Liver (tissue), 9 donors: ENCODE results near the gene NBPF6. TPM values are rescaled to one million over a fixed set of nuclear protein-coding genes. Genes with fewer than 3 reads are reported as not detected.
"Not testable (repeated sequence)": the region's sequence is repeated elsewhere in the genome, so short reads cannot be mapped to it uniquely, and the experiment has no call there.

ENCODE experiments used
- DNase-seq: peaks from one replicate; pipeline ENCODE4 v3.0.0-alpha.2; 2017; ENCODE audit warnings: low spot score
- H3K27ac ChIP-seq, 2 donors: one replicate each; pipeline ENCODE4 v1.7.0; 2013; ENCODE audit warnings: inconsistent platforms in 2 of 2, low read length in 2 of 2, control low read depth in 1 of 2, low read depth in 1 of 2, mild to moderate bottlenecking in 1 of 2
- H3K27me3 ChIP-seq, 4 donors: one replicate each; pipeline versions ENCODE4 v1.6.1 to v1.7.0; 2013; ENCODE audit warnings: low read length in 3 of 4, inconsistent platforms in 1 of 4, mild to moderate bottlenecking in 1 of 4, moderate library complexity in 1 of 4; ENCODE audit not compliant: control insufficient read depth in 4 of 4, insufficient read depth in 4 of 4
- H3K36me3 ChIP-seq, 4 donors: one replicate each; pipeline versions ENCODE4 v1.6.1 to v1.7.0; 2013; ENCODE audit warnings: low read length in 3 of 4, mild to moderate bottlenecking in 3 of 4, low read depth in 1 of 4, moderate library complexity in 1 of 4; ENCODE audit not compliant: control insufficient read depth in 4 of 4, insufficient read depth in 3 of 4
- H3K4me1 ChIP-seq, 4 donors: one replicate each; pipeline versions ENCODE4 v1.6.1 to v1.7.0; 2013; ENCODE audit warnings: low read length in 3 of 4, mild to moderate bottlenecking in 3 of 4, moderate library complexity in 1 of 4; ENCODE audit not compliant: control insufficient read depth in 4 of 4, insufficient read depth in 4 of 4
- H3K4me3 ChIP-seq, 3 donors: one replicate each; pipeline versions ENCODE4 v1.6.1 to v1.7.0; 2013; ENCODE audit warnings: low read length in 3 of 3, control low read depth in 1 of 3, low read depth in 1 of 3, mild to moderate bottlenecking in 1 of 3
- H3K9ac ChIP-seq, 2 donors: one replicate each; pipeline ENCODE4 v1.7.0; 2013; ENCODE audit warnings: low read length in 2 of 2, mild to moderate bottlenecking in 2 of 2, moderate library complexity in 2 of 2, control low read depth in 1 of 2, low read depth in 1 of 2
- H3K9me3 ChIP-seq, 4 donors: one replicate each; pipeline versions ENCODE4 v1.6.1 to v1.7.0; 2013; ENCODE audit warnings: low read length in 3 of 4; ENCODE audit not compliant: control insufficient read depth in 4 of 4
- WGBS: extraction: QIAGEN DNeasy Blood & Tissue Kit; methylation state at CpG from one replicate; pipeline ENCODE4 v1.1.7; 2013; 5-methylcytosine and 5-hydroxymethylcytosine counted together
- polyA plus RNA-seq, 2 donors: library from polyadenylated mRNA; stranded (reverse) in 1 of 2; unstranded in 1 of 2; fragments of 200-250 nt in 1 of 2; fragments of >200 nt in 1 of 2; fragmentation: Nextera tagmentation in 1 of 2; extraction: Ambion mirVana in 1 of 2; gene quantifications; one replicate each; pipeline versions ENCODE4 v1.2.1 to v1.2.3, GENCODE V29; 2013 to 2015
- total RNA-seq, 2 donors: library from RNA; depleted of rRNA; stranded (reverse); fragments of >200 nt; gene quantifications; one replicate each; pipeline ENCODE4 v1.2.3, GENCODE V29; 2014
- donor health status: healthy.
- donor health status: healthy.
- donor health status: healthy.
- donor health status: healthy.
- donor health status: healthy.

NBPF6 gene, protein sequence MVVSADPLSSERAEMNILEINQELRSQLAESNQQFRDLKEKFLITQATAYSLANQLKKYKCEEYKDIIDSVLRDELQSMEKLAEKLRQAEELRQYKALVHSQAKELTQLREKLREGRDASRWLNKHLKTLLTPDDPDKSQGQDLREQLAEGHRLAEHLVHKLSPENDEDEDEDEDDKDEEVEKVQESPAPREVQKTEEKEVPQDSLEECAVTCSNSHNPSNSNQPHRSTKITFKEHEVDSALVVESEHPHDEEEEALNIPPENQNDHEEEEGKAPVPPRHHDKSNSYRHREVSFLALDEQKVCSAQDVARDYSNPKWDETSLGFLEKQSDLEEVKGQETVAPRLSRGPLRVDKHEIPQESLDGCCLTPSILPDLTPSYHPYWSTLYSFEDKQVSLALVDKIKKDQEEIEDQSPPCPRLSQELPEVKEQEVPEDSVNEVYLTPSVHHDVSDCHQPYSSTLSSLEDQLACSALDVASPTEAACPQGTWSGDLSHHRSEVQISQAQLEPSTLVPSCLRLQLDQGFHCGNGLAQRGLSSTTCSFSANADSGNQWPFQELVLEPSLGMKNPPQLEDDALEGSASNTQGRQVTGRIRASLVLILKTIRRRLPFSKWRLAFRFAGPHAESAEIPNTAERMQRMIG
- total RNA-seq (not detected), polyA plus RNA-seq (not detected)

DNA sequence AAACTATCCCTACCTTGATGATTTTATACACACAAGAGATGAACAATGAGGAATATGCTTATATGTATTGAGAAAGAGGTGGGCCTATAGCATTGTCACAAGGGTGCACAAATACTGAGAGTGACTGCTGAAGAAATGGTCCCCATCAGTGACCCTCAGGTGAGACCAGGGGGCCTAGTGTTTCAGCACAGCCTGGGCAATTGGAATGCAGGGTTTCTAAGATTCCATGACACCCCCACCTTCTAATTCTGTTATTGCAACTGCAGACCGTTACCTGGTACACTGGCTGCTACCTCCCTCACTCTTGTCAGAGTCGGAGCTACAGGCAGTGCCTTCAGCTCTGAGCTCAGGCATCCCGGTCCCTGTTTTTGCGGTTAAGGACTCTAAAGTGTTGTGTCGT lies at the start of gene NBPF6:
Gene NBPF6, plus strand, starts transcription at position 301 of the 400 bp plus-strand sequence. CDS start 259 bp downstream, outside the sequence.
- H3K4me1 ChIP-seq, H3K9me3 ChIP-seq, H3K4me3 ChIP-seq, H3K36me3 ChIP-seq, H3K9ac ChIP-seq, H3K27ac ChIP-seq, H3K27me3 ChIP-seq, DNase-seq: not testable (repeated sequence)
- WGBS: no CpG with 5 or more reads among the region's 5 CpGs

DNA sequence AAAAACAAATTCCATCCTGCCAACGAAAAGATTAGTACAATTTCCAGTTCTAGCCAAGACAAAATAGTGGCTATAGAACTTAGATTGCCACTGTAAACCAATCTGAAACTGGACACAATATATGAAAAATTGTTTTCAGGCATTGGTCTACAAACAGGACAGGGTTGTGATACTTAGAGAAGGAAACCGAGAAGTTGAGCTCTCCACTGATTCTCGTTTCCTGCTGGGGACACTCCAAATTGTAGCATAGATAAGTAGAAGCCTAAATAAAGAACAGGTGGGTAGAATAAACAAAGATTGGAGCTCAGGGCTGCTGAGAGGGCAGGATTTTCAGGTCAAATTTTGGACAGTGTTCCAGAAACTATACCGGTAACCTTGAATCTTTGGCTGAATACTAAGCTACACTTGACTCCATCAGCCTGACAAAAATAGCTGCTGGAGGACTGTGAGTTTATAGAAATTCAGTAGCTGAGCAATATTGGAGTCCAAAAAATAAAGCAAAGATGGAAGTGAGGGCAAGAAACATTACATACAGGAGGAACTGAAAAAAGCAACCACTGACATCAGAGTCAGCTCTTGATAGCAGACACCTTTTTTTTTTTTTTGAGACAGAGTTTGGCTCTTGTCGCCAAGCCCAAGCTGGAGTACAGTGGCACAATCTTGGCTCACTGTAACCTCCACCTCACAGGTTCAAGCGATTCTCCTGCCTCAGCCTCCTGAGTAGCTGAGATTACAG lies 38.9 kb upstream of the NBPF6 start:
- not testable (repeated sequence) for H3K9me3 ChIP-seq, H3K36me3 ChIP-seq, H3K4me3 ChIP-seq, H3K27ac ChIP-seq, H3K9ac ChIP-seq, DNase-seq, H3K27me3 ChIP-seq, H3K4me1 ChIP-seq
- WGBS: no CpG with 5 or more reads among the region's 6 CpGs

DNA sequence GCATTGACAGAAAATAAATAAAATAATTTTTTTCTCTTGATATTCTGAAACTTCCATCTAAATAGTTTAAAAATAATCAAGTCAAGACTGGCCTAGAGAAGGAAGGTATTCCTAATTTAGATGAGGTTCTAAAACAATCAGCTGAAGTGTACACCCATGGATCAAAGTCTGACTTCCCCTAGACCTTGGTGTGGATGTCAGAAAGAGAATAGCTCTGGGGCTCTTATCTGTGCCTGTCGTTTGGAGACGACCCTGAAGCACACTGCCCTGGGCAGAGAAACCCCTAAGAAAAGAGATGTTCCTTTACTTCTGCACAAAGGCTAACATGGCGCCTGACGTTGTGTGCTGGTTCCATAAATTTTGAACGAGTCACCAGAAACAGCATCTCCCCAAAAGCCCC lies 30.0 kb upstream of the NBPF6 start:
- H3K9ac ChIP-seq, DNase-seq, H3K9me3 ChIP-seq, H3K4me3 ChIP-seq, H3K4me1 ChIP-seq, H3K27ac ChIP-seq, H3K36me3 ChIP-seq, H3K27me3 ChIP-seq: not testable (repeated sequence)
- WGBS: no CpG with 5 or more reads among the region's 5 CpGs

DNA sequence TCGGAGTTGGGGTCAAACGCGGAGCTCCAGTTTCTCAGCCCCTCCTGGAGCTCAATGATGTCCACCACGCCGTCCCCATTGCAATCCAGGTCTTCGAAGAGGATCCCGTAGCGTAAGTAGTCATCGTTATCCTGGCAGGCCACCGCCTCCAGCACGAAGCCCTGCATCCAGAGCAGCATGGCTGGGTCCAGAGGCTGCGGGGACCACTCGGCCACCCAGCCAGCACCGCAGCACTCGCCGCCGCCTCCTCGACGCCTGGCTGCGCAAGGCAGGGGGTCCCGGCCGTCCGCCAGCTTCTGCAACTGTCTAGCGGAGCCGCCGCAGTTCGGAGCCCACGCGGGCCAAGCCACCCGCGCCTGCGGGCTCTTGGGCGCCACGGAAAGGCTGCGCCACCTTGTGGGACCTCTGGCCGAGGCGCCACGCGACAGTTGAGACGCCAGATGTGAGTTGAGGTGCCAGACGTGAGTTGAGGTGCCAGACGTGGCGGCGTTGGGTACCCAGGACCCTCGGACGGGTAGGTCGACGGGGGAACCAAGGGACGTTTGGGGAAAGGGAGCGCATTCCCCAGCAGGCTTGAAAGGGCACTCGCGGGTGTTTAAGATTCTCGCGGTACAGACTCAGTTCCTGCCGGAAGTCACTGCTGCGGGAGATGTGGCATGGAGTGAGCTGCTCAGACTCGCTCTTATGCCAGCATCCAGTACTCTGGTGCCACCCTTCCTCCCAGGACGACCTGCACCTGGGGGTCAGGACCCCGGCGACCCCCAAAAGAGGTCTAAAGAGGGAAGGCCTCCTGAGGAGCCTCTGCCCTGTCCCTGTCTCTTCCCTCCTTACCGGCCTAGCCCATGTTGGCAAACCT lies 28.9 kb upstream of the NBPF6 start:
- not testable (repeated sequence) for H3K9ac ChIP-seq, H3K4me3 ChIP-seq, H3K4me1 ChIP-seq, H3K27ac ChIP-seq, H3K9me3 ChIP-seq, H3K27me3 ChIP-seq, H3K36me3 ChIP-seq, DNase-seq
- WGBS: no CpG with 5 or more reads among the region's 61 CpGs

DNA sequence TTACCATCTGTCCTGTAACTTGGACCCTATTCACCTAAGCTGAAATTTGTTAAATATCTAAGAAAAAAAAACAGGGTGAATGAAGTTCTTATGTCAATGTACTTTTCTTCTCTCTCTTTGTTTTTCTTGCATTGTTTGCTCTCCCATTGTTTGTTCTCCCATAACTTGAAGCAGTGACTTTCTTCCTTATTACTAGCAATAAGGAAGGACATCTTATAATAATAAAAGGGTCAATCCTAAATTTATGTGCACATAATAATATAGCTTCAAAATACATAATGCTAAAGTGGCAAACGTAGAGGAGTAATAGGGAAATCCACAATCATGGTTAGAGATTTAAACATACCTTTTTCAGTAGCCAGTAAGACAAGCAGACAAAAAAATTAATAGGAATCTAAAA lies 23.3 kb upstream of the NBPF6 start:
- not testable (repeated sequence) for H3K4me3 ChIP-seq, H3K36me3 ChIP-seq, H3K27me3 ChIP-seq, H3K27ac ChIP-seq, H3K9me3 ChIP-seq, DNase-seq, H3K9ac ChIP-seq, H3K4me1 ChIP-seq
- 56% methylated on average over 1 of the region's 1 CpG for WGBS

DNA sequence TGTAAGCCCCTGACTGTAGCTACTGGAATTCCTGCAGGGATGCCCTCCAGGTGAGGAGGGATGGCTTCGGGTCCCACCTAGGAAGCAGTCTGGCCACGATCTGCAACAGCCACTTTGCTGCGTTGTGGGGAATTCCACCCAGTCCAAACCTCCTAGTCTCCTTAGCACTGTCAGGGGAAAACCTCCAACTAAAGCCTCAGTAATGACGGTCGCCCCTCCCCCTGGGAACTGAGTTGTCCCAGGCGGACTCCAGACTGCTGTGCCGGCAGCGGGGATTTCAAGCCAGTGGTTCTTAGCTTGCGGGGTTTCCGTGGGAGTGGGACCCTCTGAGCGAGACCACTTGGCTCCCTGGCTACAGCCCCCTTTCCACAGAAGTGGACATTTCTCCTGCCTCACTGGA lies 18.1 kb upstream of the NBPF6 start:
- WGBS: no CpG with 5 or more reads among the region's 11 CpGs
- not testable (repeated sequence) for H3K36me3 ChIP-seq, H3K4me3 ChIP-seq, H3K9ac ChIP-seq, H3K27me3 ChIP-seq, DNase-seq, H3K9me3 ChIP-seq, H3K4me1 ChIP-seq, H3K27ac ChIP-seq

DNA sequence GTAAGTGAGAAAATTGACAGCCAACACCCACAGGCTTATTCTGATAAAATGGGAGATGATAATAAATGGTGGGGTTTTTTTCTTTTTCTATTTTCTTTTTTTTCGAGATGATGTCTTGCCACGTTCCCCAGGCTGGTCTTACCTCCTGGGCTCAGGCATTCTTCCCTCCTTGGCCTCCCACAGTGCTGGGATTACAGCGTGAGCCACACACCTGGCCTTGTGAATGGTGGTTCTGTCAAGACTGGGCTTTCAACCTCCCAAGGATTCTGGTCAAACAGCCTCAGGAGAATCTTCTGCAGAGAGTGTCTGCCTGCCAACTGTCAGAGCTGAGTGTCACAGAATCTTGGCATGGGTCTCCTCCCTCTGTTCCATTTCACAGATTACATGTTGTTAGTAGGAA lies 16.7 kb upstream of the NBPF6 start:
- H3K9me3 ChIP-seq, H3K4me3 ChIP-seq, H3K4me1 ChIP-seq, H3K27me3 ChIP-seq, H3K9ac ChIP-seq, H3K36me3 ChIP-seq, H3K27ac ChIP-seq, DNase-seq: not testable (repeated sequence)
- WGBS: no CpG with 5 or more reads among the region's 3 CpGs

DNA sequence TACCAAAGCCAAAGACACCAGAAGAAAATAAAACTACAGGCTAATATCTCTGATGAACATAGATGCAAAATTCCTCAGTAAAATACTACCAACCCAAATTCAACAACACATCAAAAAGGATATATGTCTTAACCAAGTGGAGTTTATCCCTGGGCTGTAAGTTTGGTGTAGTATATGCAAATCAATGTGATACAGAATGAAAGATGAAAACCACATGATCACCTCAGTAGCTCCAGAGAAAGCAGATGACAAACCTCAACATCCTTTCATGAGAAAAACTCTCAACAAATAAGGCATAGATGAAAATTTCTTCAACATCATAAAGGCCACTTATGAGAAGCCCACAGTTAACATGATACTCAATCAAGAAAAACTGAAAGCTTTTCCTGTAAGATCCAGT lies 11.6 kb upstream of the NBPF6 start:
- H3K36me3 ChIP-seq, H3K27me3 ChIP-seq, H3K4me1 ChIP-seq, H3K4me3 ChIP-seq, DNase-seq, H3K27ac ChIP-seq, H3K9ac ChIP-seq, H3K9me3 ChIP-seq: not testable (repeated sequence)
